Sciatic nerve (tissue), 2 donors: ENCODE results near the gene TFF1. TPM values are rescaled to one million over a fixed set of nuclear protein-coding genes. Genes with fewer than 3 reads are reported as not detected.
"Not testable (repeated sequence)": the region's sequence is repeated elsewhere in the genome, so short reads cannot be mapped to it uniquely, and the experiment has no call there.

Source experiments
- ATAC-seq: fragments of 200-7000 bp; cut with Tn5 transposase; one replicate; pipeline ENCODE4 v1.9.1; 2020; ENCODE audit warnings: mild to moderate bottlenecking, moderate library complexity
- DNase-seq: peaks from one replicate; pipeline ENCODE4 v3.0.0-alpha.2; 2020; ENCODE audit warnings: low spot score
- intact Hi-C: fragments of 100-400 bp; cut with DNase I; formaldehyde crosslinking; loops from one replicate; pipeline ENCODE4 v1.14.2; 2022
- total RNA-seq: library from RNA; stranded (reverse); fragmentation: NEBNext Ultra II Directional; extraction: Animal tissue kit (Norgen Biotek cat#: 25700); gene quantifications from one replicate; pipeline ENCODE4 v1.2.1, GENCODE V29; 2021
- donor health status: DM: no; HTN: no; CAD: no.
- donor health status: DM: no; HTN: no; CAD: no.

TFF1 gene
- total RNA-seq: not detected

DNA sequence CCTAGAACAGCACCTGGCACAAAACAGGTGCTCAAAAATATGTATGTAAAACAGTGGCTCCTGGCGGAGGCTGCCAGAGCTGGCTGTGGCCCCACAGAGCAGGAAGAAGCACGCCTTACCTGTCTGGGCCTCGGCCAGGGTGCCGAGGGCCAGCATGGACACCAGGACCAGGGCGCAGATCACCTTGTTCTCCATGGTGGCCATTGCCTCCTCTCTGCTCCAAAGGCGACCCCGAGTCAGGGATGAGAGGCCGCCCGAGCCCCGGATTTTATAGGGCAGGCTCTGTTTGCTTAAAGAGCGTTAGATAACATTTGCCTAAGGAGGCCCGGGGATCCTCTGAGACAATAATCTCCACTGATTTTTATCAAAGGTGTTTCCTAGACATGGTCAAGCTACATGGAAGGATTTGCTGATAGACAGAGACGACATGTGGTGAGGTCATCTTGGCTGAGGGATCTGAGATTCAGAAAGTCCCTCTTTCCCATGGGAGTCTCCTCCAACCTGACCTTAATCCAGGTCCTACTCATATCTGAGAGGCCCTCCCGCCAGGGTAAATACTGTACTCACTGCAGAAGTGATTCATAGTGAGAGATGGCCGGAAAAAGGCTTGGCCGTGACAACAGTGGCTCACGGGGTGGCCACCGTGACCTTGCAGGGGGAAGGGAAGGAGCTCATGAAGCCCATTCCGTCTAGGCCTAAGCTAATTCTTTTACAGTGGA, at the start of gene TFF1:
Gene TFF1 (minus strand): TSS at position 244 of the 719 bp plus-strand sequence. CDS start 40 bp downstream, at position 204.
- intact Hi-C loops: no loop called here
- DNase-seq (no peak), ATAC-seq (no peak)

DNA sequence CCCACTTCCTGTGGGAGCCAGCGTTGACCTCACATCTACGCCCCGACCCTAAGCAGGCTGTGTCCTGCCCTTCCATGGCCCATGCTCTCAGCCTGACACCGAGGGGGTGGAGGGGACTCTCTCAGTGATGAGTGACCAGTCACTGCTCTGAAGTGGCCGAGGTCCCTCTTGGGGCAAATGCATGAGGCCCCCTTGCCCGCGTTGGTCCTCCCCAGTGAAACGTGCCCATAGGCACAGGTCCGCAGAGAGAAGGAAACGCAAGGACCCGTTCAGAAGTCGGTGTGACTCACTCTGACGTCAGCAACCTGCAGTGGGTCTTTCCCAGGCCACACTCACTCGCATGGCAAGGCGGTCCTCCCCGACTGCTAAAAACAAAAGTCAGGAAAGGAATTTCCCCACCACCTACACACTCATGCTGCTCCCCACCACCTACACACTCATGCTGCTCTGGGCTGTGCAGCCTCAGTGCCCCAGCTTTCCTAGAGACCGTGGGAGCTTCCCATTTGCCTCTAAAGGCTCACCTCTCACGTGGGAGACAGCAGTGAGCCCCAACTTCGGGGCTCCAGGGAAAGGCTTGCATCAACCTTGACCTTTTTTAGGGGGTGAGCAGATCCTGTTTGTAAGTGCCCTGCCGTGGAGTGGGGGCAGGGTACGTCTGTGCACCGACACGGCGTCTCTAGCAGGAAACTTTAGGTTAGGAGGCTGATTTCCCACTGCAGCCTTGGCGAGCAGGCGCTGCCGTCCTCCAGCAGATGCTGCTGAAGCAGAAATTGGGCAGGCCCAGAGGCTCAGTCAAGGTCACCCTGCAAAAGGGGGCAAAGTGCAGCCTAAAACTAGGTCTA, 48.8 kb upstream of the TFF1 start:
- DNase-seq (no peak), ATAC-seq (no peak)
- intact Hi-C loops: no loop called here

DNA sequence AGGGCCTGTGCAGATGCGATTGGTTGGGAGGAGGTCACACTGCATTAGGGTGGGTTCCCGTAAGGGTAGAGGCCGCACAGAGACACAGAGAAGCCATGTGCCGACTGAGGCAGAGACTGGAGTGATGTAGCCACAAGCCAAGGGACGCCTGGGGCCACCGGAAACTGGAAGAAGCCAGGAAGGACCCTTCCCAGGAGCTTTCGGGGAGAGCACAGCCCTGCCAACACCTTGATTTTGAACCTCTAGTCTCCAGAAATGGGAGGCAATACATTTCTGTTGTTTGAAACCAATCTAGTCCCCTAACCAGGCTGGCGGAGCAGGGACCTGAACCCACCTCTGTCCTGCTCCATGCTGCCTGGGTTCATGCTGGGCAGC, 48.2 kb upstream of the TFF1 start:
- intact Hi-C loops: no loop called here
- no peak for ATAC-seq
- DNase-seq: no peak

DNA sequence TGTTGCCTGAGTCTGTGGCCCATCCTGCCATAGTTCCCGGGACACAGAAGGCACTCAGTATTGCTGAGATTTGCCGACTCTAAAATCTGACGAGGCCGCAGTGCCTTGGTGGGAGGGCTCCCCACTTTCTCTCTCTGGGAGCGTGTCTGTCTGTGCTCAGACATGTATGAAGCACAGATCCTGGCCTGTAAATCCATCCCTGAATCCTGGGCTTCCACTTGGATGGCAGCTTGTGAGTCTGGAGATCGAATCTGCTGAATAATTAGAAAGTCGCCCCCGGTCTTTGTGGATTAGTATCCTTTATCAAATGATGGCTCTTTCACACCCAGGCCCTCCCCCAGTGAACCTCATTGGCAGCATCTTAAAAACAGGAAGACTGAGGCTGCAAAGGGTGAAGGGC, 47.7 kb upstream of the TFF1 start:
- no peak for ATAC-seq
- intact Hi-C loops: no loop called here

DNA sequence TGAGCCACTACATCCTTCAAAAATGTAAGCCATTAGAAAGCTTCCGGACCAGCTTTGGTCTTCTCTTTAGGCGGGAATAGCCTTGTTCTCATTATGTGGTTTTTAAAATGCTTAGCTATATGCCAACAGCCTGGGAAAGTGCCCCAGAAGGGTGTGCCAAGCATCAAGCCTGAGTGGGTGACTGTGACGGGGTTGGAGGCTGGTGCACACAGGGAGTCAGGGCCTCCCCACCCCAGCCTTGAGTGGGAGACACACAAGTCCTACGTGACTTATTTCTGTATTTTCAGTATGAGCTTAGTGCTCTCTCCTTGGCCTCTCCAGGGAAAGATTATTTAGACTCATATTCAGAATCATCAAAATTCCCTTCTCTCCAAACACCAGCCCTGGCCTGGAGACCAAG, 47.2 kb upstream of the TFF1 start:
- intact Hi-C loops: no loop called here
- ATAC-seq (no peak), DNase-seq (no peak)

More for the DNA sequence above, 47.7 kb upstream of the TFF1 start:
- DNase-seq: no peak

DNA sequence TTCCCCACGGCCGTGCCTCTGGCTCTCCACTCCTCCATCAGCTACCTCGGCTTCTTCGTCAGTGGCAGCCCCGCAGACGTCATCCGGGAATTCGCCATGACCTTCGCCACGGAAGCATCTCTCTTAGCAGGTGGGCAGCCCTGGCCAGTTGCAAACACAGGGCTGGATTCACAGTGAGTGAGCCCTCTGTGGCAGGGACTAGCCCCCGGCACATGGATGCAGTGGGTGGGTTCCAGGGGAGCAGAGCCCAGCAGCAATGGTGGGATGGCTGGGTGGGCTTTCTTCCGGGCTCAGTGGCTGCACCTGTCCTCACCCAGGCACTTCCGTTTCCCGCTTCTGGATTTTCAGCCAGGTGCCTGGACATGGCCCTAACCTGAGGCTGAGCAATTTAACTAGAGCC, 46.8 kb upstream of the TFF1 start:
- no peak for DNase-seq
- intact Hi-C loops: no loop called here
- no peak for ATAC-seq

DNA sequence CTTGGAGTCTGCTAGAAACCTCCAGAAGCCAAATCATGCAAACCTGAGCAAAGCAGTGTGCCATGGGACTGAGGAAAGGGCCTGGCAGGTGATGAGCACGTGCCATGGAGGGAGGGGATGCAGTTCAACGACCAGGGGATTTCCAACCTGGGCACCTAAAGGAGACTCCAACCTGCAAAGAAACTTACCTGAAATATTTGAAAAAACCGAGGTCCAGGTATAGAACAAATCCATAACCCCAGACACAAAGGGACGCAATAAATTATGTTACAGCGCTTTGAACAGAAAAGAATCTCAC, 46.2 kb upstream of the TFF1 start:
- intact Hi-C loops: no loop called here
- no peak for ATAC-seq

DNA sequence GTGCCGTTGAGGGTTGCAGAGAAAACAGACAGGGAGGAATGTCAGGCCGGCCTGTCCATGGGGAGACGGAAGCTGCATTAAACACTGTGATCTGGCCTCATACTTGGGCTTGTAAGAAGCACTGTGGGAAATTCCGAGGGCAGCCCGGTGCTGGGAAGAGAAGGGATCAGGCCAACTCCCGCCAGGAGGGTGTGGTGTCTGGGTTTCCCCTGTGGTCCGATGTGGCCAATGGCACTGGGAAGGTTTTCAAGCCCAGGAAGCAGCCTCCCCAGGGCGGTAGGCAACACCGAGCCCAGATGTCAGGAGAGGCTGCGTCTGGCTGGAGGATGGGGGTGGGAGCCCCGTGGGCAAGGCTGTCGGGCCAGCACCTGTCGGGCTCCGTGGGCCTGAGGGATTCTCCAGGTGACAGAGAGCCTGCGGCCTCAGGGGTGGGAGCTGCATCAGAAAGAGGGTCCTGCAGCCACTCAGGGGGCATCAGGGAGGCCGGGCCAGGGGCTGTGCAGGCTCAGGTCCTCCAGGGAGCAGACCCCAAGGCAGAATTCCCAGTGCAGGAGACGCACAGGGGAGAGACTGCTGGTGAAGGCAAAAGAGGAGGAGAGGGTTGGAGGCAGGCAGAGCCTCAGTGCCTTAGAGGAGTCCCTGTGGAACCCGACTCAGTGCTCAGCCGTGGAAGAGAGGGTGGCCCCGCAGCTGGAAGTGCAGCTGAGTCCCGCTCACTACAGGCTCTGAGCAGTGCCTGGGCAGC, 45.7 kb upstream of the TFF1 start:
- DNase-seq (no peak), ATAC-seq (no peak)
- intact Hi-C loops: no loop called here

More for the DNA sequence above, 46.2 kb upstream of the TFF1 start:
- no peak for DNase-seq

DNA sequence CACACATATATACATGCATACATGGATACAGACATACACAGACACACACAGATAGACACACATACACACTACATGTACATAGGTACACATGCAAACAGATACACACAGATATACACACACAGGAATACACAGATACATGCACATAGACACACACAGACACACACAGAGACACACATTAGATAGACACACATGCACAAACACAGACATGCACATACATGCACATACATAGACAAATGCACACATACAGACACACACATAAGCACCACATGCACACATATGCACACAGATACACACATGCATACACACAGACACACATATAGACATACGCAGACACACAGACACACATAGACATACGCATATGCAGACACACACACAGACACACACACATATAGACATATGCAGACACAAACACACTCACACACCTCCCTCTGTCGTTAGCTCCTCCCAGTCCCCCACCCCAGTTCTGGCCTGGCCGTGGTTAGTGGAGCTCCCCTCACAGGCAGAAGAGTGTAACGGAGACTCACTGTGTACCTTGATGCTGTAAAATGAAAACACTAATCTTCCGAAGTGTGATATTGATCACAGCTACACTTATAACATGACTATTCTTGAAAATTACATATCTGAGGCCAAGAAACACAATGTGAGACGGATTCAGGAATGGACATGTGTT, 45.0 kb upstream of the TFF1 start:
- intact Hi-C loops: no loop called here
- DNase-seq (no peak), ATAC-seq (no peak)

DNA sequence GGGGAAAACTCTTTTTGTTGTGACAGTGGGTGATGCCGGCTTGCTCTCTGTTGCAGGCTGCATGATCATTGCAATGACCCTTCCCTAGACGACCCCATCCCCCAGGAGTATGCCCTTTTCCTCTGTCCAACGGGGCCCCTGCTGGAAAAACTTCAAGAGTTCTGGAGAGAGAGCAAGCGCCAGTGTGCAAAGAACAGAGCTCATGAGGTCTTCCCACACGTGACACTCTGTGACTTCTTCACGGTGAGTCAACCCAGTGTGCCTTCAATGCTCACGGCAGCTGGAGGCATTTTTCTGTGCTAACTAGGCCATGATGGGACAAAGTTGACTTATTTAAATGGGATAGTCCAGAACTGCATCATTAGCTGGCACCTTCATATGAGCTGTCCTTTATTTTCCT, 43.0 kb upstream of the TFF1 start:
- ATAC-seq: no peak
- intact Hi-C loops: no loop called here

DNA sequence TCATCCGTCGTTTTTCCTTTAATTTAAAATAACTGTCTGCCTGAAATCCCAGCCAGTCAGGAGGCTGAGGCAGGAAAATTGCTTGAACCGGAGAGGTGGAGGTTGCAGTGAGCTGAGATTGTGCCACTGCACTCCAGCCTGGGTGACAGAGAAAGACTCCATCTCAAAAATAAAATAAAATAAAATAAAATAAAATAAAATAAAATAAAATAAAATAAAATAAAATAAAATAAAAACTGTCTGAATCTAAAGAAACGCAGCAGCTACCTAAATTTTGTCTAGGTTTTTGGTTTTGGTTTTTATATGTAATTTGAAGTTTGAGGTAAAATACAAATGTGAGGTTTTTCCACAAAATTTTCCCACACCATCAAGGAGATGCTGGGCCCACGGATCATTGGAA, 42.4 kb upstream of the TFF1 start:
- intact Hi-C loops, ATAC-seq, DNase-seq: not testable (repeated sequence)

More for the DNA sequence above, 43.0 kb upstream of the TFF1 start:
- DNase-seq: peak; percentile 39

DNA sequence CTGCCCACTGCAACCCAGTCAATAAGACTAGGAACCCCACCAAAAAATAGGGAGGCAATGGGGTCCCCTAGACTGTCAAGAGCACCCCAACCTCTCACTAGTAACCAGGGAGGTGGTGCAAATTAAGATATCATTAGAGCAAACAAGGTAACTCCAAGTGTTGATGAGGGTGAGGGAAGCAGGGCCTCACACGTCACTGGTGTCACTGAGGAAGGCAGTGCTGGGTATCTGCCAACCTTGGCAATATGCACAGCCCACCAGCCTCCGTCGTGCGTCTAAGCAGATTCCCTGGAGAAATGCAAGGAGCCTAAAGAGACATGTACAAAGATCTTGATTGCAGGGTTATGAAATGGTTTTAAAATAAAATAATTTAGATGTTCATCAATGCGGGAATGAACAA, 41.1 kb upstream of the TFF1 start:
- intact Hi-C loops: no loop called here
- DNase-seq (no peak), ATAC-seq (no peak)

DNA sequence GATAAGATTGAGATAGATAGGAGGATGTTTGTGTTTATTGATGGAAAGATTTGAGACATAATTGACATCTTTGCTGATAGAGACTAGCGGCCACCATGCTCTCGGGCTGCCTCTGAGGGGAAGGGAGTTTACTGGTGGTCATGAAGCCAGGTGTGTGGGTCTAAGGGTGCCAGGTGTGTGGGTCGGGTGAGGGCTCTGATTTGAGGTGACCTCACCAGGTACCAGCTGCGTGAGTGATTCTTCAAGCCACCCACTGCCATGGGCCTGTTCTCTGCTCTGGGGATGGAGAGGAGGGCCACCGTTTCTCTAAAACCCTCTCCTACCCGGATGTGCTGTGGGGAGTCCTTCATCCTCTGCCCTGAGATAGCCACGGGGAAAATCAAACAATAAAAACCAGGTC, 40.5 kb upstream of the TFF1 start:
- ATAC-seq (no peak), DNase-seq (no peak)
- intact Hi-C loops: no loop called here

DNA sequence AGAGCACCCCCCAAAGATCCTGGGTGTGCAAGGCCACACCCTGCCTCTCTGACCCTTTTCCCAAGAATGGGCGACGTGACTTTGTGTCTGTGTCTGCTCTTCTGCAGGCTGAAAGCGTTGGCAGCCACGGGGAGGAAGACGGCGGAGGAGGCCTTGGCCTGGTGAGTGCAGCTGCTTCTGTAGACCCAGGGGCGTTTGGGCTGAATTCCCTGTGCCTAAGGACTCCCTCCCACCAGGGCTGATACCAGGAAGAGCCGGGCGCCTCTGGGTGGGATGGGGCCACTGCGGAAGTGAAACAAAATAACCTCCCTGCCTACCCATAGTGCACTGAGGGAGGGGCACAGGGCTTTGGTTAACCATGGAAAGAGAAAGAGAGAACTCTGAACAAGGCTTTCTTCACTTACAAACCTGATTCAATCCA, 39.9 kb upstream of the TFF1 start:
- intact Hi-C loops: no loop called here
- ATAC-seq (no peak), DNase-seq (no peak)

DNA sequence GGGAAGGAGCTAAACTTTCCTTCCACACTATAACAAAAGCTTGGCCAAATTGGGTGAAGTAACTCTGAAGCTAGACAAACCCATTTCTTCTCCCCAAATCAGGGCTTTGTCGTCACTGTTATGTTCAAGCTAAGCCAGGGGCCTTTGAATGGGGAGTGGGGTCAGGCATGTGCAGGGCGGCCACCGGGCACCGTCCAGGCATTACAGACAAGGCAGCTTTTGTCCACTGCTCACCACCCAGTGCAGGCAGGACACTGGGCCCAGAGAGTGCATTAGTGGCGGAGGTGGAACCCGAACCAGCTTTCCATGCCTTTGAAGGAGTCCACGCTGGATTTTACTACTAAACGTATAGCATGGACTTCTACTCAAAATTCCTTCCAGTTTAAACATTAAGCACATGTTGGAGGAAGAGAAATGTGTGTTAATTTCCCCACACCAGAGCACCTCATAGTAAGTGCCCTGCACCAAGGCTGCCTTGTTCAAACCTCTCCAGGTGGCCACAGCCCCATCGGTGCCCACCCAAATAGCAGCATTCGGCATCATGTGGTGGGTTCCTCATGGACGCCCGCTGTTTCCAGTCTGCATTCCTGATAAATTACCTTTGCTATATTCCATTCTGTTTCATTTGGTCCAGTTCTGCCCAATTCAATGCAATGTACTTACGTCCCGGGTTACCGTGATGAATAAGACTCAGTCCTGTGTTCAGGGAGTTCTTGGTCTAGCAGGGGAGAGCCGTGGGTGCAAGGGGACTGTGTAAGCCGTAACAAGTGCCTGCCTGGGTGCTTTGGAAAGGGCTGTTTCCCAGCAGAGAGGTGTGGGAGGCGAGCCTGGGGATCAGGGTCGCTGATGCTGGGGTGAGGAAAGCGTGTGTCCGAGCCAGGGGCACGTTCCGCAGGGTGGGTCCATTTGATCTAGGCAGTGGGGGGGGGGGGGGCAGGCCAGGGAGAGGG, 39.0 kb upstream of the TFF1 start:
- DNase-seq (no peak), ATAC-seq (no peak)
- intact Hi-C loops: no loop called here

DNA sequence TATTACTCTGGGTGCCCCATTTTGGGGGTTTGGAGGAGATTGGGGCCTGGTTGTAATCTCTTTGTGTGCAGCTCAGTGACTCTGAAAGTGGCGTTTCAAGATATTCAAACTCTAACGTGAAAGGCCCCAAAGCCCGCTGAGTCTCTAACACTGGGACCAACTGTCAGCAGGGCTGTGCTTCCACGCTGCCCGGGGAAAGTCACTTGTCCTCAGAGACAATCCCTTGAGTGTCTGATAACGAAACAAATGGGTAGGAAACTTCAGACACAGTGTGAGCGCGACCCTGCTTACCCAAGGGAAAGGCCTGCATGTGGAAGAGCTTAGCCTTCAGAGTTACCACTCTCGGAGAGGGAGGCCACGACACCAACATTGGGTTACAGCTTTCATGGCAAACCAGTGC, 38.2 kb upstream of the TFF1 start:
- DNase-seq (no peak), ATAC-seq (no peak)
- intact Hi-C loops: no loop called here

DNA sequence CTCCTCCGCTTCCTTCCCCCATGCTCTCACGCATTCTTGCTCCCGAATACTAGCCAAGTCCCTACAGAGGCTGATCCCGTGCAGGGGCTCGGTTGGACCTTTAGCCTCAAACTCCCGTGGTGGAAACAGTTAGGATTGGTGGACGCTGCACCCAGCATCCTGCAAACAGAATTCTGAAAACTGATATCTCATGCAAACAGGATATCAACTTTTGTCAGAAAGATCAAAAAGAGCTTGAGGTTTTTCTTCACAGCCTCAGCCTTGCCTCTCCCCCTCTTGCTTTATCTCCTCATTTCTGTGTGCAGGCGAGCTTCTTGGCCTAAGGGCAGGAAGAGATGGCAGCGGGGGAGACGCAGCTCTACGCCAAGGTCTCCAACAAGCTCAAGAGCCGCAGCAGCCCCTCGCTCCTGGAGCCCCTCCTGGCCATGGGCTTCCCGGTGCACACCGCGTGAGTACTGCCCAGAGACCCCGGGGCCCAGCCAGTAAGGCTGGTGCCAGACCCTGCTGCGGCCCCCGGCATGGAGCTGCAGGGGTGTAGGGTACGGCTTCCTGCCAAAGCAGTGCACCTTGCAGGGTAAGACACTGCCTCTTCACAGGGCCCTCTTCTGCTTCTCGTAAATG, 37.4 kb upstream of the TFF1 start, which contains the start of gene UBASH3A:
Gene UBASH3A (plus strand): TSS at position 292 of the 621 bp plus-strand sequence. CDS start 44 bp downstream, at position 336.
- no peak for ATAC-seq
- intact Hi-C loops: no loop called here
- DNase-seq: no peak

DNA sequence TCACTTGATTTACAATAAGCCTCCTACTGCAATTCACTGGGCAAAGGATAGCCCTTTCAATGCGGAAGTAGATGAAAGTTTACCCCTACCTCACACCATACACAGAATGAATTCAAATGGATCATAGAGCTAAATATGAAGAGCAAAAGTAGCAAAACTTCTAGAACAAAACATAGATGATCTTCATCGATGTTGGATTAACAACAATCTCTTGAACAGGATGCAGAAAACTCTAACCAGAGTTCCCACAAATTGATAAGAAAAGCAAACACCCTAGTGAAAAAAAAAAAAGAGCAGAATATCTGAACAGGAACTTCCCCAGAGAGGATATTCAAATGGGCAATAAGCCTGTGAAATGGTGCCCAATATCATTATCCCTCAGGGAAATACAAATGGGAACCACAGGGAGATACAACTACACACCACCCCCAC, 35.5 kb upstream of the TFF1 start:
- intact Hi-C loops: no loop called here
- no peak for ATAC-seq
- DNase-seq: no peak
